ENCODE results near the gene PXDN.
"Not testable (repeated sequence)": the region's sequence is repeated elsewhere in the genome, so short reads cannot be mapped to it uniquely, and the experiment has no call there.

Gene PXDN

GRCh38 chr2:1622521-1623200 is 121.7 kb downstream of the PXDN start:
- DNase-seq: no peak

GRCh38 chr2:1621976-1622375 is 122.3 kb downstream of the PXDN start:
- DNase-seq: not testable (repeated sequence)

GRCh38 chr2:1621501-1621900 is 122.8 kb downstream of the PXDN start:
- DNase-seq: no peak

- DNase-seq: no peak
Observed at GRCh38 chr2:1621041-1621440, 123.3 kb downstream of the PXDN start.

GRCh38 chr2:1620081-1620480 is 124.2 kb downstream of the PXDN start:
- no peak for DNase-seq

- DNase-seq: no peak
Observed at GRCh38 chr2:1619556-1619955, 124.8 kb downstream of the PXDN start.

- no peak for DNase-seq
Observed at GRCh38 chr2:1618974-1619373, 125.3 kb downstream of the PXDN start.

- DNase-seq: no peak
Observed at GRCh38 chr2:1618191-1618961, 125.9 kb downstream of the PXDN start.

GRCh38 chr2:1617425-1618021 is 126.8 kb downstream of the PXDN start:
- no peak for DNase-seq

- DNase-seq: no peak
Observed at GRCh38 chr2:1614564-1614963, 129.8 kb downstream of the PXDN start.

- DNase-seq: no peak
Observed at GRCh38 chr2:1613731-1614354, 130.5 kb downstream of the PXDN start.

GRCh38 chr2:1613078-1613445 is 131.3 kb downstream of the PXDN start:
- DNase-seq: no peak

GRCh38 chr2:1612391-1613077 is 131.8 kb downstream of the PXDN start:
- DNase-seq: no peak

- no peak for DNase-seq
Observed at GRCh38 chr2:1611886-1612285, 132.4 kb downstream of the PXDN start.

- no peak for DNase-seq
Observed at GRCh38 chr2:1610096-1610485, 134.2 kb downstream of the PXDN start.

GRCh38 chr2:1609485-1610095 is 134.7 kb downstream of the PXDN start:
- no peak for DNase-seq

- no peak for DNase-seq
Observed at GRCh38 chr2:1609040-1609439, 135.3 kb downstream of the PXDN start.

- DNase-seq: no peak
Observed at GRCh38 chr2:1607971-1608688, 136.2 kb downstream of the PXDN start.

- no peak for DNase-seq
Observed at GRCh38 chr2:1607236-1607920, 136.9 kb downstream of the PXDN start.

- DNase-seq: no peak
Observed at GRCh38 chr2:1606421-1607235, 137.7 kb downstream of the PXDN start.

GRCh38 chr2:1606046-1606400 is 138.3 kb downstream of the PXDN start:
- DNase-seq: no peak
